Gastrocnemius medialis (tissue), 4 donors: ENCODE measurements around the gene ADCY1. TPM values are rescaled to one million over a fixed set of nuclear protein-coding genes. Genes with fewer than 3 reads are reported as not detected.

ENCODE experiments used
- ATAC-seq, 2 donors: fragments of 150-250 bp; one replicate each; pipeline ENCODE4 v1.9.1; 2016
- DNase-seq, 2 donors: peaks; one replicate each; pipeline ENCODE4 v3.0.0-alpha.2; 2019
- H3K27ac ChIP-seq, 4 donors: fragments of 200-600 bp; sonication (generic); 1 replicate in 1 of 4; 2 replicates in 3 of 4; pipeline ENCODE4 v1.5.1; 2016 to 2018; ENCODE audit warnings: mild to moderate bottlenecking in 2 of 4, moderate library complexity in 1 of 4
- H3K27me3 ChIP-seq, 3 donors: fragments of 200-600 bp; sonication (generic) in 2 of 3; 1 replicate in 1 of 3; 2 replicates in 2 of 3; pipeline versions ENCODE4 v1.5.1 to v1.6.0; 2016 to 2019; ENCODE audit warnings: mild to moderate bottlenecking in 1 of 3, moderate library complexity in 1 of 3
- H3K36me3 ChIP-seq, 2 donors: fragments of 200-600 bp; sonication (generic) in 1 of 2; one replicate each; pipeline ENCODE4 v1.5.1; 2017 to 2018
- H3K4me1 ChIP-seq, 2 donors: fragments of 200-600 bp; sonication (generic) in 1 of 2; one replicate each; pipeline ENCODE4 v1.5.1; 2016 to 2017; ENCODE audit warnings: mild to moderate bottlenecking in 2 of 2
- H3K4me3 ChIP-seq, 4 donors: fragments of 200-600 bp; sonication (generic) in 3 of 4; 1 replicate in 1 of 4; 2 replicates in 3 of 4; pipeline ENCODE4 v1.5.1; 2016 to 2019; ENCODE audit warnings: mild to moderate bottlenecking in 2 of 4
- H3K9me3 ChIP-seq, 3 donors: fragments of 200-600 bp; sonication (generic) in 2 of 3; 1 replicate in 1 of 3; 2 replicates in 2 of 3; pipeline ENCODE4 v1.5.1; 2016 to 2019
- CTCF ChIP-seq, 5 experiments: fragments of 450-650 bp in 3 of 5; fragments of 200-600 bp in 2 of 5; sonication (generic) in 2 of 5; IDR thresholded peaks in 4 of 5; conservative IDR thresholded peaks in 1 of 5; 1 replicate in 4 of 5; 2 replicates in 1 of 5; pipeline ENCODE4 v1.5.1; 2016 to 2019; ENCODE audit warnings: antibody characterized with exemption in 5 of 5, mild to moderate bottlenecking in 3 of 5, moderate library complexity in 3 of 5
- POLR2A ChIP-seq, 2 donors: fragments of 450-650 bp; IDR thresholded peaks; one replicate each; pipeline ENCODE4 v1.6.1; 2017; ENCODE audit warnings: antibody characterized with exemption in 2 of 2, mild to moderate bottlenecking in 2 of 2, moderate library complexity in 2 of 2
- in situ Hi-C, 4 donors: fragments of 200-750 bp; cut with MboI; loops; one replicate each; pipeline versions ENCODE4 v1.15.0 to v1.8.0; 2017; ENCODE audit warnings: low sequenced_read_pairs in 4 of 4
- intact Hi-C: fragments of 100-400 bp; cut with DNase I; formaldehyde crosslinking; loops from one replicate; pipeline ENCODE4 v1.15.1; 2023; ENCODE audit warnings: low total_unique reads
- total RNA-seq, 4 donors: library from RNA; depleted of rRNA; stranded (reverse); fragments of >200 nt; gene quantifications; one replicate each; pipeline versions ENCODE4 v1.1.0 to v1.2.3, GENCODE V29; 2016

The ADCY1 gene
- total RNA-seq, 4 donors from 2014 or later = 0.42 to 3.5 (median 1.4) TPM

- in situ Hi-C loops = no loop called here
- H3K27ac ChIP-seq = no peak overlapping the region
- no peak for DNase-seq
These were observed 128.6 kb downstream of the ADCY1 start for GRCh38 chr7:45702751-45703150.

GRCh38 chr7:45703373-45703821 is 129.2 kb downstream of the ADCY1 start:
- in situ Hi-C loops = no loop called here
- intact Hi-C loops = no loop called here

More at GRCh38 chr7:45702751-45703150, 128.6 kb downstream of the ADCY1 start:
- Histone ChIP-seq H3K9me3 (no peaks in the 10 kb centered on the region), H3K27me3 (no peaks in the 10 kb centered on the region), H3K4me3 (no peak overlapping the region), H3K4me1 (no peaks in the 10 kb centered on the region), H3K36me3 (no peaks in the 10 kb centered on the region)
- TF ChIP-seq CTCF (IDR thresholded peaks at IDR 0.05 in 4 of 5, conservative IDR thresholded peaks at IDR 0.05 in 1 of 5) (no peak), POLR2A (IDR thresholded peaks at IDR 0.05) (no peak)
- no peak for ATAC-seq
- intact Hi-C loops = no loop called here

GRCh38 chr7:45703911-45704682 is 129.9 kb downstream of the ADCY1 start:
- Histone ChIP-seq H3K4me3 (no peak overlapping the region), H3K27ac (no peak overlapping the region), H3K9me3 (no peaks in the 10 kb centered on the region), H3K27me3 (no peaks in the 10 kb centered on the region), H3K4me1 (no peaks in the 10 kb centered on the region), H3K36me3 (no peaks in the 10 kb centered on the region)
- ATAC-seq (no peak), DNase-seq (no peak)
- in situ Hi-C loops = no loop called here
- TF ChIP-seq POLR2A (IDR thresholded peaks at IDR 0.05) (no peak), CTCF (IDR thresholded peaks at IDR 0.05 in 4 of 5, conservative IDR thresholded peaks at IDR 0.05 in 1 of 5) (no peak)
- intact Hi-C loops = no loop called here

More at GRCh38 chr7:45703373-45703821, 129.2 kb downstream of the ADCY1 start:
- ATAC-seq (no peak), DNase-seq (no peak)
- Histone ChIP-seq H3K36me3 (no peaks in the 10 kb centered on the region), H3K27ac (no peak overlapping the region), H3K27me3 (no peaks in the 10 kb centered on the region), H3K4me3 (no peak overlapping the region), H3K4me1 (no peaks in the 10 kb centered on the region), H3K9me3 (no peaks in the 10 kb centered on the region)
- no peak for TF ChIP-seq CTCF (IDR thresholded peaks at IDR 0.05 in 4 of 5, conservative IDR thresholded peaks at IDR 0.05 in 1 of 5)
- no peak for TF ChIP-seq POLR2A (IDR thresholded peaks at IDR 0.05)

GRCh38 chr7:45704683-45705016 is 130.5 kb downstream of the ADCY1 start:
- Histone ChIP-seq H3K9me3 (no peaks in the 10 kb centered on the region), H3K4me1 (peaks cover 0 to 2% of the 10 kb centered on the region in 2 donors), H3K4me3 (no peak overlapping the region), H3K27me3 (no peaks in the 10 kb centered on the region), H3K36me3 (no peaks in the 10 kb centered on the region), H3K27ac (no peak overlapping the region)
- TF ChIP-seq POLR2A (IDR thresholded peaks at IDR 0.05) (no peak), CTCF (IDR thresholded peaks at IDR 0.05 in 4 of 5, conservative IDR thresholded peaks at IDR 0.05 in 1 of 5) (no peak)
- intact Hi-C loops = no loop called here
- DNase-seq = no peak
- in situ Hi-C loops = no loop called here
- no peak for ATAC-seq
